ENCODE results near the gene AARS1.
A peak's percentile ranks its signal among the peaks of the same experiment; 100 is the strongest.
"Not testable (repeated sequence)": the region's sequence is repeated elsewhere in the genome, so short reads cannot be mapped to it uniquely, and the experiment has no call there.

The AARS1 gene

DNA sequence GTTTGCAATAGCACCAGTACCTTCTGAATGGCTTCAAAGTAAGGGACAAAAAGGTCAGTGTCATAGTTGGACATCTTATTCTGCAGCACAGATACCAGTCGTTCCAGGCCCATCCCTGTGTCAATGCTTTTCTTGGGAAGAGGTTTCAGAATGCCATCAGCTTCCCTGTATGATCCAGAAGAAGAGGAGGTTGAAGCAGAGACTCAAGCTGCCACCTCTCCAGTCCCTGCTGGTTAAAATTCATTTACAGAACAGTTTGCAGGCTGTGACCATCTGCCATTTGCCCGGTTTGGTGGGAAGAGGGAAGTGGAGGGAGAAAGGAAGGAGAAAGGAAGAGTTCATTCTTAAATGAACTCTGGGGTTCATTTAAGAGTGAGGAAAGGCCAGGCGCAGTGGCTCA, 19.1 kb downstream of the AARS1 start:
- DNase-seq, result no peak

DNA sequence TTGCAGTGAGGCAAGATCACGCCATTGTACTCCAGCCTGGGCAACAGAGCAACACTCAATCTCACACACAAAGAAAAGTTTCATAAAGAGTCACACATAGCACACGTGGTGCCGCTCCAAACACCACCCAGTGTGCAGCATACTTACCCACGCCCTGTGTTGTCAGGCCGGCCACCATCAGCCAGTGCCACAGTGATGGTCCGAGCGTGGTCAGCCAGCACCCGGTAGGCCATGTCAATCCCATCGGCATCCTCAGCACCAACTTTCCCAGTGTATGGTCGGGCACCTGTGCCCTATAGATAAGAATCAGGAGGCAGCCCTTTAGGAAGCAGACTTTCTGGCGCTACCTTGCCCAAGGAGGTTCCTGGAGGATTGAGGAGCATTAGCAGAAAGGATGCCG, 19.8 kb downstream of the AARS1 start:
- no peak for DNase-seq

DNA sequence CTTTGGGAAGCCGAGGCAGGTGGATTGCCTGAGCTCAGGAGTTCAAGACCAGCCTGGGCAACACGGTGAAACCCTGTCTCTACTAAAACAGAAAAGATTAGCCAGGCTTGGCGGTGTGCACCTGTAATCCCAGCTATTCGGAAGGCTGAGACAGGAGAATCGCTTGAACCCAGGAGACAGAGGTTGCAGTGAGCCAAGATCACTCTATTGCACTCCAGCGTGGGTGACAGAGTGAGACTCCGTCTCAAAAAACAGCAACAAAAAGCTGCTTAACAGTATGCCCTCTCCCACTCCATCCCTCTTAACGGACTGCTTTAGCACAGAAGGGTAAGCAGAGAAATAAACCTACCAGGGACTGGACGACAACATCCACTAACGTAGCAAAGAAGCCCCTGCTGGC, 21.4 kb downstream of the AARS1 start:
- DNase-seq, result not testable (repeated sequence)

DNA sequence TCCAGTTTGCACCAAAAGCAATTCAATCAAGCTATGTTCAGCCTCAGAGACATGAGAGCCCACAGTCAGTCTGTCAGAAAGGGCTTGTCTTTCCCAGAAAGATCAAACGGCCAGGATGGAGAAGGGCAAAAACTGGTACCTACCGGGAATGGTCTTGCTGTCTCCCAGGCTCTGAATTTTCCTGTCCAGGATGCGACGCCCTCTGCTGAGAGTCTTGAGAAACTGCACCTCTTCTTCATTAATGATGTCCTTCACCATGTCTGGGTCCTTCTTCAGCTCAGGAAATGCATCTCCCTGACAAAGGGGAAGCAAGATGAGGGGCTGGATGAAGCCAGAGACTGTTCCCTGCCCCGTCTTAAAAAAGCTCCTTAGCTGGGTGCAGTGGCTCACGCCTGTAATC, 21.8 kb downstream of the AARS1 start:
- DNase-seq, result peak; percentile 37

DNA sequence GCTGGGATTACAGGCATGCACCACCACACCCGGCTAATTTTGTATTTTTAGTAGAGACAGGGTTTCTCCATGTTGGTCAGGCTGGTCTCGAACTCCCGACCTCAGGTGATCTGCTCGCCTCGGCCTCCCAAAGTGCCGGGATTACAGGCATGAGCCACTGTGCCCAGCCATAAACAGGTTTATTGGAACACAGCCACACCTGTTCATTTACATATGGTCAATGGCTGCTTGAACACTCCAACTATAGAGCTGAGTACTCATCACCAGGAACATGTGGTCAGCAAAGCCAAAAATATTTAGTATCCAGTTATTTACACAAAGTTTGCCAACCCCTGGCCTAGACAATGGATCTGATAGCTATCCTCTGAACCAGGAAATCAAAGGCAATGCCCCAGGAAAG, 29.4 kb downstream of the AARS1 start:
- not testable (repeated sequence) for DNase-seq

DNA sequence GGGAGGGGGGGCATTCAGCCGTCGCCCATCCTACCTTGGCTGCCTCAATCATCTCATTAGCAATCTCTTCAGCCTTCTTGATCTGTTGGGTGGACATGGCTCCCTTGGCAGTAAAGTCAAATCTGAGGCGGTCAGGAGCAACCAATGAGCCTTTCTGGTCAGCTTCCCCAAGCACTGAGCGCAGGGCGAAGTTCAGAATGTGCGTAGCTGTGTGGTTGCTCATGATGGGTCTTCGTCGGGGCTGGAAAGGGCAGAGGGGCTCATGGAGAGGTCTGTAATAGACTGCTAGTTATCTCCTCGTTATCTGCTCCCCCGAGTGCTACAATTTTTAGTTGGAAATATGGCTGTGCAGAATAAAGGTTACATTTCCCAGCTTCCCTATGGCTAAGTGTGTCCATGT, 30.4 kb downstream of the AARS1 start:
- no peak for DNase-seq

DNA sequence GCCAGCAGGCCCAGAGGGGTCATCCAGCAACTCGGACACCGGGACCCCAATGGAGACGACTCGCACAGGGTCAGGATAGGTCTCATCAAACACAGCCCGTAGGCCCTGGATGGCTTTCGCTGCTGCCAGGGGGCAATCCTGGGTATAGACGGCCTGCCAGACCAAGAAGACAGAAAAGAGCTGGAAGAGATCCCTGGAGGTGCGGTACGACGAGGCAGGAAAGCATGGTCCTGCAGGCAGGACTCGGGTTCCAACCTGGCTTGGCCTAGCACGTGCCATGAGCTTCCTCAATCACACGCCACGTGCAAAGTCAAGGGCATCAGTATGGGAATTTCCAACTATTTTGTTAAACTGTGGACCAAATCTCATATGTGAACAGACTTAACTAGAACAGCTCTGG, 31.2 kb downstream of the AARS1 start:
- DNase-seq, result no peak

DNA sequence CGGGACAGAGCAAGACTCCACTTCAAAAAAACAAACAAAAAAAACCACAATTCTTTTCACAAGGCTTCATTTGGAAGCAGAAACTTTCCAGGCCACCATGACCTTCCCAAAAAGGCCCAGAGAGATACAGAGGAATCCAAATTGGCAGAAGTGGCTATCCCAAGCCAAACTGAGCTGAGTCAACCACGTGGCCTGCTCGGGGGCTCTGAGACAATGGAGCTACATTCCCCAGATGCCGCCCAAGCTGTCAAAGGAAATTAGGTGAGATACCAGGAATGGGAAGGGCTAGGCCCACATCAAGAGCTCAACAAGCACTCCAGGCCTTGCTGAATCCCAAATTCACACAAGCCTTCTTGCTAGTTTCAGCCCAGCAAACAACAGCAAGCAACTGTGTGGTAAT, 31.9 kb downstream of the AARS1 start:
- no peak for DNase-seq

DNA sequence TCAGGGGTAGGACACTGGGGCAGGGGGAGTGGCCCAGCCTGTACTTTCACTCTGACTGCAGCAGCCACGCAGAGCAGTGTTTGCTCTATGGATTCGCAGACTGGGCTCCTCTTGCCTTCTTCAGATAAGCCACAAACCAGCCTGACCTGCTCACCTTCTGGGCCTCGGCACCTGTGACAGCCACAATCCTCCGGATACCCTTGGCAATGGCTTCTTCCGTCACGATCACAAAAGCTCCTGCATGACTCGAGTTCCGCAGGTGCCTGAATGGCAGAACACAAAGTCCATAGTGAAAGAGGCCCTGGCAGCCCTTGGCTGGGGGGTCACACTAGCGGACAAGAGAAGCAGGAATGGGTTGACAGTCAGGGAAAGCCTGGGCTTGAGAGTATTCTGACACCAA, 33.7 kb downstream of the AARS1 start:
- no peak for DNase-seq

DNA sequence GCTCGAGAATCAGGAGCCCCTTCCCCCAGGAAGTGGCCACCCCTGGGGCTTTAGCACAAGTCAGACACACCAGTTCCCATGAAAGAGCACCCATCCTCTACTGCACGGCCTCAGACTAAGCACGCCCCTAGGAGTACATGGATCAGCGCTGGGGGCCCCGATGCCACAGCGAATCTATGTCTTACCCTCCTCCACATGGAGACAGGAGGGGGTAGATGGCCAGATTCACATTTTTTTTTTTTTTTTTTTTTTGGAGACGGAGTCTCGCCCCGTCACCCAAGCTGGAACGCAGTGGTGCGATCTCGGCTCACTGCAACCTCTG, 34.4 kb downstream of the AARS1 start:
- no peak for DNase-seq

DNA sequence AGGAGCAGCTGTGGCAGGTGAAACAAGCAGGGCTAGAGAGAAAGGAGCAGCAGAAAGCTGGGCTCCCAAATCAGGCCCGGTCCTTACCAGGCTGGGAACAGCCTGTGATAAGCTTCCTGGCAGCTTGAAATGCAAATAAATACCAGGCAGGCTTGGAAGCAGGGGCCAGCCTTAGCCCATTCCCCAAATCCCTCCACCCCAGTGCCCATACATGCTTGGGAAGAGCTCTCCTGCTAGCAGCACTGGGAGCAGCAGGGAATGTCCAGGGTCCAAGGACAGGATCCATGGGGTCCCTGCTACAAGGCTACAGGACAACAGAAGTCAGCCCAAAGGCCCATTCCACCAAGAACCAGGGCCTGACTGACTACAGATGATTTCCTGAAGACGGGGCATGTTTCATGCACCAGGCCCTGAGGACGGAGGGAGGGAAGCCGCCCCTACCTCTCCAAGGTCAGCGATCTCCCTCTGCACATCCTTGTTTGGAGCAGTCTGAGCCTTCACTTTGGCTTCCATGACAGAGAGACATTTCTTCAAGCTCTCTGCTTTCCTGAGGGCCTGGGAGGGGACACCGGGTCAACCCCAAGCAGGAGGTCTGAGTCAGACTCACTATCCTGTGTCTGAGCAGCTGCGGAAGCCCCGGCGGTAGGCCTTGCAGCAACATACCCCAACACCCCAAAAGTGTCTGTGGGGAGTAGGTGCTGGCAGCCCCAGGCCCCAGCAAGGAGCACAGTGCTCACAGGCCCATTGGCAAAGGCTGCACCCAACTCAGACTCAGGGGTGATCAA, 34.9 kb downstream of the AARS1 start:
- DNase-seq, result no peak

DNA sequence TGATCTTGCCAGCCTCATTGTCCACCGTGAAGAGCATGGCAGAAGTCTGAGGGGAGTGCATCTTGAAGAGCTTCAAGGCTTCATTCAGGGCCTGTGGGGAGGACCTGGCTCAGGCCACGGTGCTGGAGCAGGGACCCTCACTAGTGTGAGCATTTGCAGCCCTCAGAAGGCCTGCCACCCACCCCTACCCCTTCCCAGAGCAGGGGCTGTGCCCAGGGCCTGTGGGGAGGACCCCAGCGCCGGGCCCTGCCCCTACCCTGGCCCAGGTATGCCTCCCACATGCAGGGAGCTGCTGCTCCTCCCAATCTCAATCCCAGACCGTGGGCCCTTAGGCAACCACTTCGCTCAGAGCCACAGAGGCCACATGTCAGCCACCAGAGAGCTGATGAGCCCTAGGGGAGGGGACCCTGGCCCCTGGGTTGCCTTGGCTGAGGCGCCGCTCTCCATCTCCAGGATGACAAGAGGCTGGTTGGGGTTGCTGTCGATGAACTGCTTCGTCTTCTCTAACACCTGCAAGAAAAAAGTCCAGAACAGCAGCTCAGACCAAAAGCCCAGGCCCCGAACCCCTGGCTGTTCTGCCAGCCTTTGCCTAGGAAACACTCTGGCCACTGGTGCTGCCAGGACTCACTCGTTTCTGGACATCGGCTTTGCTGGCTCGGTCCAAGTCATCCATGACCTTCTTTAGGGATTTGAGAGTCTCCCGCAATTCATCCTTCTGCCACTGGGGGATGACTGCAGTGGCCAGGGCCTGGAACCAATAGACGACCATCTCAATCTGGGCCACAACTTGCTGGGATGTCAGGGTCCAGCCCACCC, 35.8 kb downstream of the AARS1 start:
- DNase-seq, result peak; percentile 40

DNA sequence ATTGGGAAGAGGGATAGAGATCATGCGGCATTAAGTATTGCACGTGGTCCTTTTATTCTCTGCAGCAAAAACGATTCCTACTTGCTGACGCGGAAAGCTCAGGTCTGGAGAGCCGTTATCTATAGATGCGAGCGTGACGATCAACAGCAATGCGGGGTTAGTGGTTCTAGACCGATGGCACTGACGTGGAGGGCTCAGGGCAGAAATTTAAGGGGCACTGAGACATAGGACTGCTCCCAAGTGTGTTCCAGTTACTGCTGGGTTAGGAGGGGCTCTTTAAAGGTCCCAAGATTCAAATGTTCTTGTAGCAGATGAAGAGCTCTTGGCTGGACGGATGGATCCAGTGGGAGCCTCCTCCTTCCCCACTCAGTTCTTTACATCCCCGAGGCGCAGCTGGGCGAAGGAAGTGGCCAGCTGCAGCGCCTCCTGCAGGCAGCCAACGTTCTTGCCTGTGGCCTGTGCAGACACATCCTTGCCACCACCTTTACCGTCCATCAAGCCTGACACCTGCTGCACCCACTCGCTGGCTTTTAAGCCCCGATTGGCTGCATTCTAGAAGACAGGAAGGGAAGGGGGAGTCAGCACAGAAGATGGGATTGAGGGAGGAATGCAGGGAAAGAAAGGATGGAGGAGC, 36.8 kb downstream of the AARS1 start:
- no peak for DNase-seq

DNA sequence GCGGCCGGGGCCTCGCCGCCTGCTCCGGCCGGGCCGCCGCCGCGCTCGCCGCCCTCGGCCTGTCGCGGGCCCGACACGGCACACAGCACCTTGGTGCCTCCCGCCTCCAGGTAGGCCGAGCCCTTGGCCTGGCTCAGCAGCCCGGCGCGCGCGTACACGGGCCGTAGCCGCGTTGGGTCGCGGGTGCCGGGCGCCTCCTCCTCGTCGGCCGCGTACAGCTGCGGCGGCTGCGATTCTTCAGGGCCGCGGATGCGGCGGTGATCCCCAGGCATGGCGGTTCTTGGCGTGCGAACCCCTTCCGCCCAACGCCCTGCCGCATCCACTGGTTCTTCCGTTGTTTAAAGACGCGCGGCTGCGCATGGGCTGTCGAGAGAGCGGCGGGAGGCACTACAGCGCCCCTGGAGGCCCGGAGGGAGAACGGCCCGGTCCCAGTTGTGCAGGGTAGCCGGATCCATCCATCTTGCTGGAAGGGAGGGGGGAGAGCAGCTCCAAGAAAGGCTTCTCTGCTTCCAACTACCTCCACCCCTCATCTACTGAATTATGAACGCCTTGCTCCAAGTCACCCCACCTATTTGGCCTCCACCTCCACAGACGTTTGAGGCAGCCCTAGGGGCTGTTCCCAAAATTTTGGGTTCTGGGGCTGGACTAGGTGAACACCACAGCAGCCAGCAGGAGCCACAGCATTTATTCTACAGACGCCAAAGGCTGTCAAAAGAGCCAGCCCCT, 37.5 kb downstream of the AARS1 start, which contains the start of gene EXOSC6:
EXOSC6 (minus strand) TSS at position 312 of the 726 bp plus-strand sequence; CDS start at position 272, 40 bp downstream.
- DNase-seq, result peak; percentile 98

DNA sequence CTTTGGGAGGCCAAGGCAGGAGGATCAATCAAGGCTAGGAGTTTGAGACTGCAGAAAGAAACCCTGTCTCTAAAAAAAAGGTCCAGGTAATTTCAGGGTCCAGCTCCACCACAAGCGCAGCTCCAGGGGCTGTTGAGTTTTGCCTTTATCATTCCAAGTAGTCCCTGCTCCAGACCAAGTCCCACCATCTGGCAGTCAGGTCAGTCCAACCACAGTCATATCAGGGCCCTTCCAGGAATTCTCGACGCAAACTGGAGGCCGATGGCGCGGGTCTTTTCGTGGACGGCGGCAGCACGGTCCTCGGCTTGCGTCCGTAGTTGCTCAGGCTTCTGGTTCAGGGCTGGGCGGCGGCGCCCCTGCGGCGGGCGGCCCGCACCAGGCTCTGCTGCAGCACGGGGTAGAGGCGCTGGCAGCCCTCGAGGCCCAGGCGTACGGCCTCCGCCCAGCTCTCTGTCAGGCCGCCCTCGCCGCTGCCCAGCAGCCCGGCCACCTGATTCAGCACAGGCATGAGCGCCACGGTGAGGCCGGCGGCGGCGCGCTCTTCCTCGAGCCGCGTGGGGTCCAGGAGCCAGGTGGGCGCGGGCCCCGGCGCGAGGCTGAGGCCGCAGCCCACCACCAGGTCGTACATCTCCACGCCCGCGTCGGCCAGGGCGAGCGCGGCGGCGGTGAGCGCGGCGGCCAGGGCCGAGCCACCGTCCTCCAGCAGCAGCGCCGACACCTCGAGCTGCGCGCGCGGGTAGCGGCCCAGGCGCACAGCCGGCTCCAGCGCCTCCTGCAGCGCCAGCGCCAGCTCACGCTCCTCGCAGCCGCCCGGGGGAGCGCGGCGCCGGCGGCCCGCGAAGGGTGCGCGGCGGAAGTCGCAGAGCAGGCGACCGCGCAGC, 38.3 kb downstream of the AARS1 start:
- peak; percentile 70 for DNase-seq

DNA sequence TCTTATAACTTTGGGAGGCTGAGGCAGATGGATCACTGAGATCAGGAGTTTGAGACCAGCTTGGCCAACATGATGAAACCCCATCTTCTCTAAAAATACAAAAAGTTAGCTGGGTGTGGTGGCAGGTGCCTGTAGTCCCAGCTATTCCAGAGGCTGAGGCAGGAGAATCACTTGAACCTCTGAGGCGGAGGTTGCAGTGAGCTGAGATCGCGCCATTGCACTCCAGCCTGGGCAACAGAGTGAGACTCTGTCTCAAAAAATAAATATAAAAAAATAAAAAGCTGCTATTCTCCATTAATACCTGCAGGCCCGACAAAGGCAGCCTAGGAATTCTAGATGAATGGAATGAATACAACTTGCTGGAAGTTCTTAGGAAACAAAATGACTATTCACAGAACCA, 39.6 kb downstream of the AARS1 start:
- DNase-seq, result not testable (repeated sequence)

DNA sequence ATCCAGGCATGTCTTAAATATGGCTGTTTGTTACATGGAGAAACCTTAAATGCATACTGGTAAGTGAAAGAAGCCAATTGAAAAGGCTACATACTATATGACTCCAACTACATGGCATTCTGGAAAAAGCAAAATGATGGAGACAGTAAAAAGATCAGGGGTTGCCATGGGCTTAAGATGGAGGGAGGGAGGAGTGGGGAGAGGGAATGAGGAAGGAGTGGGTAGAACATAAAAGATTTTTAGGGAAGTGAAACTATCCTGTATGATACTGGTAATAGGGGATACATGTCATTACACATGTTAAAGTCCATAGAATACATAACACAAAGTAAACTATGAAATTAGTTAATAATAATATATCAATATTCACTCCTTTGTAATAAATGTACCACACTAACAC, 50.5 kb downstream of the AARS1 start:
- not testable (repeated sequence) for DNase-seq

DNA sequence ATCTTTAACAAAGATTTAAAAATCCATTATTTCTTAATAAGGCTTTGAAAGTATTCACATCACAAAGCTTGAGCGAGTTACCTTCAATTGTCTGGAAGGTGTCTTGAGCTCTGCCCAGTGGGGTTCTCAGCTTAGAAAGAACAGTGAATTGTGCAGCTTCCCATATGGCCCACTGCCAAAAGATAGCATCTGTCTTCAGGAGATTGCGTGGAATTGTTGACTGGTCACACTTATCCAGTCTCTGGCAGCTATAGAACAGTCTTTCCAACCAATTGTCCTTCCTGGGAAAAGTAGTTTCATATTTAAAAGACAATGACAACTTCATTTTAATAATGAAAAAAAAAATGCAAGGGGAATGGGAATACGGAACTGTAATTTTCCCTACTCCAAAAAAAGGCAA, 57.5 kb downstream of the AARS1 start:
- DNase-seq, result not testable (repeated sequence)

DNA sequence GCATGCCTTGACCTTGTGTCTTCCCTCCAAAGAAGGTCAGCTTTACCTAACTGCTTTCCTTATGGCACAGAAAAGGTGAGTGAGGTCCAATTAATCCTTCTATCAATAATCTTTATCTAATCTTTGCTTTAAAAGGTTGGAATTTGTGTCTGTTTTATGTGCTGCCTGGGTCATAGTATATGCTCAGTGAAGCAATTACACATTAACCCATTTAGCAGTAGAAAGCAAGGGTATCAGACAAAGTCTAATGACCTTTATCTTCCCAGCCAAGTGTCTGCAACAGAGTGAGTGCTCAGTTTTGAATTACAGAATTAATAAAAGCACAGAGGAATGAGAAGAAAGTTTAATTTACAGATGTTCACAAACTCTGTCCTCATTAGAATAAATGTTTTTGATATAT, 63.3 kb downstream of the AARS1 start:
- DNase-seq, result not testable (repeated sequence)

DNA sequence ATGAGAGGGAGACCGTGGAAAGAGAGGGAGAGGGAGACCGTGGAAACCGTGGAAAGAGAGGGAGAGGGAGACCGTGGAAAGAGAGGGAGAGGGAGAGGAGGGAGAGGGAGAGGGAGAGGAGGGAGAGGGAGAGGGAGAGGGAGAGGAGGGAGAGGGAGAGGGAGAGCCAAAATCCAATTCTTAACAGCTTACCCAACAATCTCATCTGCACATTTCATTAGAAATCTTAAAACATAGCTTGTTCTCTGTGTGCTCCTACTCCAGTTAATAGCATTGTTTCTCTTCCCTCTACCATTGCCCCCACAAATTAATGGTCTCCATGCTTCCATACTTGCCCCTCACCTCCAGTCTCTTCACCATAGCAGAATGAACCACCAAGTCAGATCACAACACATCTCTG, 63.9 kb downstream of the AARS1 start:
- DNase-seq, result not testable (repeated sequence)

DNA sequence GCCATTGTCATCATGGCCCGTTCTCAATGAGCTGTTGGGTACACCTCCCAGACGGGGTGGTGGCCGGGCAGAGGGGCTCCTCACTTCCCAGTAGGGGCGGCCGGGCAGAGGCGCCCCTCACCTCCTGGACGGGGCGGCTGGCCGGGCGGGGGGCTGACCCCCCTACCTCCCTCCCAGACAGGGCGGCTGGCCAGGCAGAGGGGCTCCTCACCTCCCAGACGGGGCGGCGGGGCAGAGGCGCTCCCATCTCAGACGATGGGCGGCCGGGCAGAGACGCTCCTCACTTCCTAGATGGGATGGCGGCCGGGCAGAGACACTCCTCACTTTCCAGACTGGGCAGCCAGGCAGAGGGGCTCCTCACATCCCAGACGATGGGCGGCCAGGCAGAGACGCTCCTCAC, 64.7 kb downstream of the AARS1 start:
- not testable (repeated sequence) for DNase-seq

DNA sequence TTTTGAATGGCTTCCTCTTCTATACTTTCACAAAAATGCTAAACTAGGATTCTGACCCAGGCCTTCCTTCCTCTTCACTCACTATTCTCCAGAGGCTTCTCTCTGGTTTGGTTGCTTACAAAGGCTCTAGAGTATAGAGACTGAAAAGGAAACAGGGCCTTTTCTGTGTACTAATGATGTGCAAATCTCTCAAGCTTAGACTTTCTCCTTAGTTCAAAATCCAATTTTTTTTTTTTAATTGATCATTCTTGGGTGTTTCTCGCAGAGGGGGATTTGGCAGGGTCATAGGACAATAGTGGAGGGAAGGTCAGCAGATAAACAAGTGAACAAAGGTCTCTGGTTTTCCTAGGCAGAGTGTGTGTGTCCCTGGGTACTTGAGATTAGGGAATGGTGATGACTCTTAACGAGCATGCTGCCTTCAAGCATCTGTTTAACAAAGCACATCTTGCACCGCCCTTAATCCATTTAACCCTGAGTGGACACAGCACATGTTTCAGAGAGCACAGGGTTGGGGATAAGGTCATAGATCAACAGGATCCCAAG, 65.3 kb downstream of the AARS1 start:
- not testable (repeated sequence) for DNase-seq

Measured in RPMI8226 (cell line).